Measurements from ENCODE around the gene WEE1.

WEE1 gene

GRCh38 chr11:9625728-9626127, 52.3 kb downstream of the WEE1 start:
- no peak for DNase-seq

GRCh38 chr11:9626496-9627394, 53.3 kb downstream of the WEE1 start:
- no peak for DNase-seq

GRCh38 chr11:9629064-9629463, 55.6 kb downstream of the WEE1 start:
- no peak for DNase-seq

DNA sequence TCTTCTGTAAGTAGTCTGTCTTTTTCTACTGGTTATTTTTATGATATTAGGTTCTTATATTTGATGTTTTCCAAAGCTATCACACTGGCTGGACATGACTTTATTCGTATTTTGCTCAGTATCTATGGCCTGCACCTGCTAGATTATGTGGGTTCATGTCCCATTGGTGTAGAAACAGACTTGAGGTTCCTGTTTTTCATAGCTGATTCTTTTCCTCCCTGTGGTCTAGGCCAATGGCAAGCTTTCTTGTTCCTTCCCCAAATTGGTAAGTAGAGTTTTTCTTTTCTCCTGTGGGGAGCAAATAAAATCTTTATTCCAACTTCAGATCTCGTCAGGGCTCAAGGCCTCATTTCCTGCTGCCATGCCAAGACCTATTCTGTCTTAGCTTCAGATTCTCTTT, 60.2 kb downstream of the WEE1 start:
- no peak for DNase-seq

GRCh38 chr11:9636691-9637090, 63.2 kb downstream of the WEE1 start:
- no peak for DNase-seq

DNA sequence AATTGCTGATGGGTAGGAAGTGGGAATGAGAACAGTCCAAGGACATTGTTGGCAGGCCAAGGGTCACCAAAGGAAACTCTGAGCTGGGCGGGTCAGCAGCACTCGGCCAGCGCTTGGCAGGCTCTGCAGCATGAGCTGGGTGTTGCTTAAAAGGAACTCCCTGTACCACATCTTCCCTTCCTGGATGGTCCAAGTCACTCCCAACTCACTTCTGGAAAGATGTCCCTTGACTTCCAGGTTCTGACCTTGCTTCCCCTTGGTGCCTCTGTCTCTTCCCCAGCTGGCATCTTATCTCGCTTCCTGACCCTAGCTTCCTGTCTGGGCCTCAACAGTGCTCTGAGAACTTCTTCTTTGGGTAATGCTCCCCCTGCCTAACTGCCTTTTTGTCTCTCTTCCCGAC, 65.6 kb downstream of the WEE1 start:
- no peak for DNase-seq

Data from fibroblast of upper back skin (primary cell).